GM12872 (cell line): Measurements from ENCODE around the gene ITK.

Experiments
- TF ChIP-seq, protein P1 (sequence below): IDR thresholded peaks from 3 replicates; pipeline ENCODE4 v1.5.1; 2011; ENCODE audit warnings: low read depth, mild to moderate bottlenecking, low read length, moderate library complexity; ENCODE audit not compliant: insufficient read depth

ITK gene

DNA sequence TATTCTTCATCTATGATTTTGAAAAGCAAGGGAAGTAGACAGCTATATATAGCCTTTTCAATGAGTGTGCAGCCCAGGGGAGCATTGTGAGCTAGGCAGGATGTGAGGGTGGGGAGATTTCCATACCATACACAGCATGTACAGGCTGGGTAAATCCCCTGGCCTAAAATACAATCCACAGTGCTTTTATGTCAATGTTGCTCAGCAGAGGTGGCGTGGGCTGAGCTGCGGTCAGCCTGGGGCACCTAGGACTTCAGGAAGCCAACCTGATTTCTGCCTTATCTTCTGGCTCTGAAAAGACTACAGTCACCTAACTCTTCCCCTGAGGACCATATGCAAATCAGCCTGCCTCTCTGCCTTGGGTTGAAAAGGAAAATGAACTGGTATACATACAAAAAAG is 8.2 kb upstream of the ITK start:
- TF ChIP-seq, protein P1, sequence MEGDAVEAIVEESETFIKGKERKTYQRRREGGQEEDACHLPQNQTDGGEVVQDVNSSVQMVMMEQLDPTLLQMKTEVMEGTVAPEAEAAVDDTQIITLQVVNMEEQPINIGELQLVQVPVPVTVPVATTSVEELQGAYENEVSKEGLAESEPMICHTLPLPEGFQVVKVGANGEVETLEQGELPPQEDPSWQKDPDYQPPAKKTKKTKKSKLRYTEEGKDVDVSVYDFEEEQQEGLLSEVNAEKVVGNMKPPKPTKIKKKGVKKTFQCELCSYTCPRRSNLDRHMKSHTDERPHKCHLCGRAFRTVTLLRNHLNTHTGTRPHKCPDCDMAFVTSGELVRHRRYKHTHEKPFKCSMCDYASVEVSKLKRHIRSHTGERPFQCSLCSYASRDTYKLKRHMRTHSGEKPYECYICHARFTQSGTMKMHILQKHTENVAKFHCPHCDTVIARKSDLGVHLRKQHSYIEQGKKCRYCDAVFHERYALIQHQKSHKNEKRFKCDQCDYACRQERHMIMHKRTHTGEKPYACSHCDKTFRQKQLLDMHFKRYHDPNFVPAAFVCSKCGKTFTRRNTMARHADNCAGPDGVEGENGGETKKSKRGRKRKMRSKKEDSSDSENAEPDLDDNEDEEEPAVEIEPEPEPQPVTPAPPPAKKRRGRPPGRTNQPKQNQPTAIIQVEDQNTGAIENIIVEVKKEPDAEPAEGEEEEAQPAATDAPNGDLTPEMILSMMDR = no peak

DNA sequence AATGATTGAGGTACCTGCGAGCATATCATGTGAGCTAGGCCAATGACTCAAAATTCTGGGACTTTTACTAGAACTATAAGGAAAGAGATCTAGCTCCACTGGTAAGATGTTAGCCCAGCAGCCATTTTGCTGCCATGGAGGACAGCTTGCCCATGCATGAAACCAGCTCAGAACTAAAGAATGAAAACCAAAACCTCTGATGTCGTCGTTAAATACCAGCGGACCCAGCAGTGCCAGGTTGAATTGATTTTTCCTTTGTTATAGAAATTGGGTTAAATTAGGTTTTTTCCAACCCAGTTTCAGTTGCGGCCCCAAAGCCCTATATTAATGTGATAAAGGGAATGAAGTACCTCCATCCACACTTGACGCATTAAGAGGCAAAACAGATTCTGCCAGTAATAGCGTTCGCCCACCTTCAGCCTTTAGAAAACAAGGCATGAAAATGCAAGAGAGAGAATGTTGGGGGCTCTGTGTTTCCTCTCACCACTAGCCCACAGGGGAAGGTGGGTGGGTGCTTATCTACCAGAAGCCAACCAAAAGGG is 5.5 kb upstream of the ITK start:
- TF ChIP-seq, protein P1 = no peak

DNA sequence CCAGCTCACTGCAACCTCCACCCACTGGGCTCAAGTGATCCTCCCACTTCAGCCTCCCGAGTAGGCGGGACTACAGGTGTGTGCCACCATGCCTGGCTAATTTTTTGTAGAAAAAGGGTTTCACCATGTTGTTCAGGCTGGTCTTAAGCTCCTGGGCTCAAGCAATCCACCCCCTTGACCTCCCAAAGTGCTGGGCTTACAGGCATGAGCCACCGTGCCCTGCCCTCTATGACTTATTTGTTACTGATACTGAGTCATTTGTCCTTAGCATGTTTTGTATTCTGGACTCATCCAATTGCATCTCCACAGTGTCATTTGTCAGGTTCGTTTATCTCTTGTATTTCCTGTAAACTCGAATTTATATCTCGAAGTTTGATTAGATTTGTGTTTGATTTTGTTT is 2.7 kb upstream of the ITK start:
- TF ChIP-seq, protein P1 = no peak

DNA sequence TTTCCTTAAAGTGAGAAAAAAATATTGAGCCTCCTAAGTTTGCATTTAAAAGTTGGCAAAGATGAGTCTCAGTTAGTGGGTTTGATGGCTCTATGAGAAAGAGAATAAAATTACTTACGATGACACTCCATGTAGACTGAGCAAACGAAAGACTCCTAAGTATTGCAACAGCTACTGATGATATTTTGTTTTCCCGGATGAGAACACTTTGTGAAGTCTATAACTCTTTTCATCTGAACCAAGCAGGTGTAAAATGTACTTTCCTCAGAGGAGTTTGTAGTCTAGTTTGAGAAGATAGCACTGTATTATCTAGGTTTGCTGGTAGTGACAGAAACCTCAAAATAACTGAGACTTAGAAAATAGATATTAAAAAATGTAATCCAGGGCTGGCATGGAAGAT is 1.7 kb upstream of the ITK start:
- TF ChIP-seq, protein P1 = no peak

DNA sequence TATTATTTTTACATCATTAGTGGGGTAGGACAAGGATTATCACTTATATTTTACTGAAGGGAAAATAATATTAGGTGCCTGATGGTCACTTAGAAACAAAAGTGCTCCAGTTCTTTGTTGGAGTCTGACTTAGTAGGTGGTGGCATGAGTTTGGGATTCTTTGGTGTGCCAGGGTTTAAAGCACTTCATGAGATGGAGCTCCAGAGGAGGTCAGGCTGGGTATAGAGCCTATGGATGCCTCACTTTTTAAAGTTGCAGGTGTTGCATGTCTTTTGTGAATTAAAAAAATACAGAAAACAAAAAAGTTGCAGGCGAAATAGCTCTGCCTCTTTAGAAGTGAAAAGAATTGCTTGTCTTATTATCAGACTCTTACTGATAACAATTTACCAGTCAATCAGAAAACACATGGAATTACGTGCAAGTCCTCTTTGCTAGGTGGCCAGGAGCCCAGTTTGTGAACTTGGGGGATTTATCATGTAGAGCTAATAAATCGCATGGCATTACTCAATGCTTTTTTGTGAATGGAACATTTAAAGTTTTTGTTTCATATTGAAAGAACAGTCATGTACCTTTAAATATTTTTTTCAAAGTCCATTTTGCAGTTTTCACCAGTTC is 1.6 kb downstream of the ITK start:
- TF ChIP-seq, protein P1 = no peak

DNA sequence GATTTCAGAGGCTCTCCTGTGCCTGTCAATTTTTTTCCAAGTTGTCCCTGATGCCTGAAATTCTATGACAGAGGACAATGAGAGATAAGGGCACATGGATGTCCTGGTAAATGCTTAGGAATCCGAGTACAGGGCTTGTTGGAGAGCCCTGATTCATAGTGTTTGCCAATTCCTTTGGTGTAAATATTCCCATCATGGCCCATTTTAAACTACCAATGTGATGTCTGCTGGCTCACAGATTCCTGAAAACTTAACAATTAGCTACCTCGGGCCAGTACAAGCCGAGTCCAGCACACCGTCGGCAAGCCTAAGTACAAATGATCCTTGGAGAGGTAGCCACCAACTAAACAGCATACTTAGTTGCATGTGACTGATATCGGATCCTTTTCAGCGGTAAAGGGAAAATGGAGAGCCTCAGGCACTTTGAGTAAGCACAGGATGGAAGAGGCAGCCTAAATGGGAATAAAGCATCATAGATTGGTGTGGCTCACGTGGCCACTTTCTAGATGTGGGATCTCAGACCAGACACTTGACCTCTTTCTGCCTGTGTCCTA is 3.6 kb downstream of the ITK start:
- TF ChIP-seq, protein P1 = no peak

DNA sequence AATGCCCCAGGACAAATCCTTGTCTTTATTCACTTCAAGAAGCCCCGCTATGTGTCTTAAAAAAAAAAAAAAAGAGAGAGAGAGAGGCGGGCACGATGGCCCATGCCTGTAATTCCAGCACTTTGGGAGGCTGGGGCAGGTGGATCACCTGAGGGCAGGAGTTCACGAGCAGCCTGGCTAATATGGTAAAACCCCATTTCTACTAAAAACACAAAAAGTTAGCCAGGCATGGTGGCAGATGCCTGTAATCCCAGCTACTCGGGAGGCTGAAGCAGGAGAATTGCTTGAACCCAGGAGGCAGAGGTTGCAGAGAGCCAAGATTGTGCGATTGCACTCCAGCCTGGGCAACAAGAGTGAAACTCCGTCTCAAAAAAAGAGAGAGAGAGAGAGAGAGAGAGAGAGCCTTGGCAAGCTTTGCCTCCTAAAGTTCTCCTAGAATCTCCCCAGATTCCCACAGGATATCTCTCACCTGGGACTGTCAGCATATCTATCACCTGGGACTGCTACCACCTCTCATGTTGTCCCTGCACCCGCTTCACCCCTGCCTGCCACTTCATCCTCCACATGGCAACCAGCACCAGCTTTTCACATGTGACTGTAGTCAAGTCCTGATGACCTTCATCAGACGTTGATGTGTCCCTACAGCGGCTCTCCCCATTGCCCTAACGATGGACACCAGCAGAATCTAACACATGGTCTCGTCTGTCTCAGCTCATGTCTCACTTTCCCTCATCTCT is 5.8 kb downstream of the ITK start:
- TF ChIP-seq, protein P1 = no peak
